Endodermal cell (in vitro differentiated cells): Measurements from ENCODE around the gene SSBP2. TPM values are rescaled to one million over a fixed set of nuclear protein-coding genes. Genes with fewer than 3 reads are reported as not detected.

Experiments used
- DNase-seq: peaks from one replicate; pipeline ENCODE4 v3.0.0-alpha.2; 2017
- H3K27ac ChIP-seq: 2 replicates; pipeline ENCODE4 v1.5.1; 2013; ENCODE audit warnings: mild to moderate bottlenecking, low read depth, low read length, moderate library complexity
- H3K27me3 ChIP-seq: 2 replicates; pipeline ENCODE4 v1.6.1; 2013; ENCODE audit warnings: mild to moderate bottlenecking, low read length, moderate library complexity; ENCODE audit not compliant: insufficient read depth, control insufficient read depth, poor library complexity, severe bottlenecking
- H3K36me3 ChIP-seq: 2 replicates; pipeline ENCODE4 v1.7.0; 2013; ENCODE audit warnings: mild to moderate bottlenecking, low read length, moderate library complexity; ENCODE audit not compliant: control insufficient read depth, insufficient read depth
- H3K4me1 ChIP-seq: one replicate; pipeline ENCODE4 v1.7.0; 2013; ENCODE audit warnings: low read length; ENCODE audit not compliant: control insufficient read depth, insufficient read depth
- H3K4me3 ChIP-seq: 2 replicates; pipeline ENCODE4 v1.5.1; 2013; ENCODE audit warnings: mild to moderate bottlenecking, low read length, moderate library complexity
- H3K9ac ChIP-seq: 2 replicates; pipeline ENCODE4 v1.6.1; 2013; ENCODE audit warnings: mild to moderate bottlenecking, low read length, moderate library complexity; ENCODE audit not compliant: poor library complexity, severe bottlenecking; ENCODE audit errors: extremely low read depth
- H3K9me3 ChIP-seq: 2 replicates; pipeline ENCODE4 v1.6.1; 2013; ENCODE audit warnings: mild to moderate bottlenecking, low read length, moderate library complexity; ENCODE audit not compliant: control insufficient read depth
- H3K27ac Mint-ChIP-seq: 2 replicates; pipeline ENCODE4 v1.8.0; 2020; ENCODE audit warnings: mixed read lengths
- H3K27me3 Mint-ChIP-seq: 2 replicates; pipeline ENCODE4 v1.8.0; 2021; ENCODE audit warnings: mild to moderate bottlenecking, mixed read lengths; ENCODE audit not compliant: insufficient read depth
- H3K36me3 Mint-ChIP-seq: 2 replicates; pipeline ENCODE4 v1.8.0; 2020; ENCODE audit warnings: low read depth, mixed read lengths
- H3K4me1 Mint-ChIP-seq: 2 replicates; pipeline ENCODE4 v1.8.0; 2020; ENCODE audit warnings: mixed read lengths
- H3K4me3 Mint-ChIP-seq: 2 replicates; pipeline ENCODE4 v1.8.0; 2020; ENCODE audit warnings: mild to moderate bottlenecking, moderate library complexity, mixed read lengths
- H3K9me3 Mint-ChIP-seq: 2 replicates; pipeline ENCODE4 v1.8.0; 2020; ENCODE audit warnings: mild to moderate bottlenecking, mixed read lengths
- CTCF ChIP-seq: fragments of 200-600 bp; sonication (generic); conservative IDR thresholded peaks from 2 replicates; pipeline ENCODE4 v1.5.0; 2021; ENCODE audit warnings: antibody characterized with exemption, mild to moderate bottlenecking
- WGBS, 2 experiments: methylation state at CpG; one replicate each; pipeline versions ENCODE4 v1.1.5 to v1.1.7; 2013; ENCODE audit warnings: missing lambda C conversion rate in 2 of 2, mixed read lengths in 1 of 2; ENCODE audit not compliant: insufficient coverage in 1 of 2, insufficient read length in 1 of 2; 5-methylcytosine and 5-hydroxymethylcytosine counted together
- total RNA-seq, 2 donors: library from RNA; stranded (reverse); fragmentation: NEBNext Ultra II Directional in 1 of 2; extraction: Animal tissue kit (Norgen Biotek cat#: 25700) in 1 of 2; gene quantifications; 2 replicates in 1 of 2; 3 replicates in 1 of 2; pipeline ENCODE4 v1.2.1, GENCODE V29; 2021

SSBP2 gene
- total RNA-seq, 2 donors from 2014 or later: 27.5 to 30.2 TPM

DNA sequence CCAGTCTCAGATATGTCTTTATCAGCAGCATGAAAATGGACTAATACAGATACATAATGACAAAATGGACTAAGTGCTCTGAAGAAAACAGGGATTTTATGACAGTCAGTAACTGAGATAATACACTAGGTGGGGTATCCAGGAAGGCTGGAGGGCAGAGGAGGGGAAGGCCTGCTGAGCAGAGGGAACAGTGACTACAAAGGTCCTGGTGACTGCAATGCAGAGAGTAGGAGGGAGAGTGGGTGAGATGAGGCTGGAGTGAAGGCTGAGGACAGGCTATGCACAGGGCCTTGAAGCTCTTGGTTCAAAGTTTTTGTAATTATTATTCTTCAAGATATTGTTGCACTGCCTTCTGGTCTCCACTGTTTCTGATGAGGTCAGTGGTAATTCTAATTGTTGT, 361.9 kb downstream of the SSBP2 start:
- Histone ChIP-seq H3K4me3 (no peak overlapping the region), H3K4me1 (no peaks in the 10 kb centered on the region), H3K27me3 (peaks cover 18% of the 10 kb centered on the region), H3K27ac (no peak overlapping the region), H3K36me3 (no peaks in the 10 kb centered on the region), H3K9ac (no peak overlapping the region), H3K9me3 (no peaks in the 10 kb centered on the region)
- TF ChIP-seq CTCF: peak; percentile 36
- no peak for DNase-seq
- Mint-ChIP-seq H3K27ac (no peak overlapping the region), H3K27me3 (peaks cover 27% of the 10 kb centered on the region), H3K9me3 (no peaks in the 10 kb centered on the region), H3K4me1 (no peaks in the 10 kb centered on the region), H3K36me3 (no peaks in the 10 kb centered on the region), H3K4me3 (no peak overlapping the region)

DNA sequence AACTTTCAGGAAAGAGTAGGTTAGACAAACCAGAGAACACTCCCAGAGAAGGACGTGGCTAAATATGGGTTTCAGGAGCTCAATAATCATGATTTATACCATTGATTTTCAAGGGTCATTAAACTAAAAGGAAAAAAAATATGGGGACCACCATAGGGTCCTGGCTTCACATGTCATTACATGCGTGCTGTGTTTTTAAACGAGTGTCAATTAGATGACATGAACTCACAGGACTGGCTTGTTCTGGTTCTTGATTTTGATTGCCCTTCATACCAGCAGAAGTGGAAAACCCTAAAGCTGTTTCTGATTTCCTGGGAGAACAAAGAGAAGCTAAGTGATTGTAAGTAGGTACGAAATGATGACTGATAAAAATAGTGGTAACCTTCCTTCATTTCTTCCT, 362.7 kb downstream of the SSBP2 start:
- Histone ChIP-seq H3K36me3 (no peaks in the 10 kb centered on the region), H3K27me3 (peaks cover 12% of the 10 kb centered on the region), H3K27ac (no peak overlapping the region), H3K4me1 (no peaks in the 10 kb centered on the region), H3K9ac (no peak overlapping the region), H3K9me3 (no peaks in the 10 kb centered on the region), H3K4me3 (no peak overlapping the region)
- Mint-ChIP-seq H3K36me3 (no peaks in the 10 kb centered on the region), H3K27ac (no peak overlapping the region), H3K4me3 (no peak overlapping the region), H3K4me1 (no peaks in the 10 kb centered on the region), H3K27me3 (peaks cover 22% of the 10 kb centered on the region), H3K9me3 (no peaks in the 10 kb centered on the region)
- WGBS, 2 experiments: 91 to 100% methylated on average over 3 to 4 of the region's 4 CpGs
- TF ChIP-seq CTCF: no peak
- DNase-seq: no peak

GRCh38 chr5:81383867-81384266, 367.0 kb downstream of the SSBP2 start:
- Histone ChIP-seq H3K36me3 (no peaks in the 10 kb centered on the region), H3K9me3 (no peaks in the 10 kb centered on the region), H3K27ac (no peak overlapping the region), H3K27me3 (no peaks in the 10 kb centered on the region), H3K4me3 (no peak overlapping the region), H3K4me1 (no peaks in the 10 kb centered on the region), H3K9ac (no peak overlapping the region)
- no peak for DNase-seq
- 96% methylated on average over 2 of the region's 2 CpGs; no CpG with 5 or more reads in 1 of the 2 experiments for WGBS, 2 experiments
- Mint-ChIP-seq H3K36me3 (no peaks in the 10 kb centered on the region), H3K9me3 (no peaks in the 10 kb centered on the region), H3K27ac (no peak overlapping the region), H3K4me1 (no peaks in the 10 kb centered on the region), H3K4me3 (no peak overlapping the region), H3K27me3 (peaks cover 3% of the 10 kb centered on the region)
- no peak for TF ChIP-seq CTCF
